Endothelial cell of umbilical vein (primary cell): ENCODE measurements around the gene CD27. TPM values are rescaled to one million over a fixed set of nuclear protein-coding genes. Genes with fewer than 3 reads are reported as not detected.

ENCODE experiments used
- BruUV-seq: library from RNA; stranded (reverse); fragments of 400-500 nt; replicated peaks from 2 replicates; lab custom pipeline; 2021; lab: Mats Ljungman, UMichigan
- CTCF ChIA-PET: fragments of 300-600, 350-600 bp; sonication (Branson Sonifier 250); formaldehyde crosslinking; loops from one replicate; lab custom pipeline; 2021; ENCODE audit warnings: antibody characterized with exemption, inconsistent platforms; lab: Charles Lee
- POLR2A ChIA-PET: fragments of 300-600, 350-600 bp; sonication (Branson Sonifier 250); formaldehyde crosslinking; loops from one replicate; lab custom pipeline; 2021; ENCODE audit warnings: antibody characterized with exemption, inconsistent platforms; lab: Charles Lee
- DNase-seq: peaks from one replicate; pipeline ENCODE4 v3.0.0-alpha.2; 2011; ENCODE audit warnings: low read depth, low spot score
- FAIRE-seq: peaks from 2 replicates; lab custom pipeline; 2011; peaks lifted over from hg19 to GRCh38; lab: Jason Lieb, UNC
- H2AFZ ChIP-seq: 2 replicates; pipeline ENCODE4 v1.6.0; 2012; ENCODE audit warnings: low read depth, low read length, control low read depth, inconsistent platforms
- H3K27ac ChIP-seq: 2 replicates; pipeline ENCODE4 v1.5.1; 2011; ENCODE audit warnings: low read depth, mild to moderate bottlenecking, control low read depth, low read length, moderate library complexity; ENCODE audit not compliant: insufficient read depth
- H3K27me3 ChIP-seq, 2 experiments: 2 replicates each; pipeline versions ENCODE4 v1.6.0 to v1.6.1; 2011; ENCODE audit warnings: low read length in 2 of 2, mixed read lengths in 1 of 2; ENCODE audit not compliant: control insufficient read depth in 2 of 2, insufficient read depth in 2 of 2
- H3K36me3 ChIP-seq, 2 experiments: 2 replicates in 1 of 2; 3 replicates in 1 of 2; pipeline ENCODE4 v1.5.1; 2011; ENCODE audit warnings: low read length in 2 of 2, mild to moderate bottlenecking in 1 of 2, moderate library complexity in 1 of 2; ENCODE audit not compliant: control insufficient read depth in 2 of 2, insufficient read depth in 2 of 2; ENCODE audit errors: extremely low read depth in 1 of 2
- H3K4me1 ChIP-seq: 3 replicates; pipeline ENCODE4 v1.5.1; 2011; ENCODE audit warnings: mild to moderate bottlenecking, low read length; ENCODE audit not compliant: control insufficient read depth, insufficient read depth; ENCODE audit errors: extremely low read depth
- H3K4me2 ChIP-seq: 2 replicates; pipeline ENCODE4 v1.6.1; 2011; ENCODE audit warnings: low read length, control low read depth, mixed read lengths; ENCODE audit not compliant: insufficient read depth
- H3K4me3 ChIP-seq, 3 experiments: fragments of 200-600 bp in 1 of 3; sonication (generic), shearing (Covaris generic) in 1 of 3; replicated peaks in 1 of 3; 2 replicates each; pipeline ENCODE4 v1.5.1; 2011 to 2016; ENCODE audit warnings: control low read depth in 3 of 3, low read length in 3 of 3, mild to moderate bottlenecking in 2 of 3, inconsistent platforms in 1 of 3, low read depth in 1 of 3, moderate library complexity in 1 of 3; ENCODE audit not compliant: insufficient read depth in 1 of 3
- H3K79me2 ChIP-seq: 2 replicates; pipeline ENCODE4 v1.6.0; 2012; ENCODE audit warnings: low read length, inconsistent platforms; ENCODE audit not compliant: control insufficient read depth, insufficient read depth
- H3K9ac ChIP-seq: replicated peaks from 2 replicates; pipeline ENCODE3; 2011; ENCODE audit warnings: low read length, control low read depth; ENCODE audit not compliant: insufficient read depth; ENCODE audit errors: extremely low read depth
- H3K9me1 ChIP-seq: replicated peaks from 3 replicates; pipeline ENCODE4 v1.6.0; 2011; ENCODE audit warnings: mild to moderate bottlenecking, low read length; ENCODE audit not compliant: control insufficient read depth, insufficient read depth; ENCODE audit errors: extremely low read depth
- H3K9me3 ChIP-seq: replicated peaks from 2 replicates; pipeline ENCODE4 v1.5.1; 2012; ENCODE audit warnings: low read length, inconsistent platforms; ENCODE audit not compliant: control insufficient read depth, insufficient read depth
- H4K20me1 ChIP-seq: replicated peaks from 2 replicates; pipeline ENCODE3; 2011; ENCODE audit warnings: mild to moderate bottlenecking, low read length; ENCODE audit not compliant: control insufficient read depth, insufficient read depth; ENCODE audit errors: extremely low read depth
- EZH2 ChIP-seq: IDR thresholded peaks from 2 replicates; pipeline ENCODE4 v1.6.1; 2012; ENCODE audit warnings: borderline replicate concordance, low read depth, mild to moderate bottlenecking, moderate library complexity, low read length, inconsistent platforms; ENCODE audit not compliant: severe bottlenecking
- FOS ChIP-seq: IDR thresholded peaks from 2 replicates; pipeline ENCODE4 v1.6.1; 2011; ENCODE audit warnings: mild to moderate bottlenecking, low read length, moderate library complexity, borderline replicate concordance; ENCODE audit not compliant: insufficient read depth
- GATA2 ChIP-seq: IDR thresholded peaks from 2 replicates; pipeline ENCODE4 v1.7.0; 2011; ENCODE audit warnings: low read depth, mild to moderate bottlenecking, moderate library complexity, mixed read lengths, low read length; ENCODE audit not compliant: insufficient read length, insufficient read depth
- JUN ChIP-seq: IDR thresholded peaks from 2 replicates; pipeline ENCODE4 v1.6.1; 2011; ENCODE audit warnings: borderline replicate concordance, low read depth; ENCODE audit not compliant: insufficient read length, insufficient read depth
- MAX ChIP-seq: IDR thresholded peaks from 2 replicates; pipeline ENCODE4 v1.6.1; 2011; ENCODE audit not compliant: insufficient read depth, insufficient read length
- MYC ChIP-seq: IDR thresholded peaks from one replicate; pipeline ENCODE4 v1.6.1; 2011; ENCODE audit warnings: mild to moderate bottlenecking, low read depth, low read length
- POLR2A ChIP-seq: IDR thresholded peaks from 2 replicates; pipeline ENCODE4 v1.6.1; 2012; ENCODE audit warnings: low read depth, mild to moderate bottlenecking, control low read depth, low read length
- POLR2AphosphoS5 ChIP-seq: IDR thresholded peaks from 2 replicates; pipeline ENCODE4 v1.6.1; 2012; ENCODE audit warnings: low read depth, mild to moderate bottlenecking, control low read depth, low read length, moderate library complexity; ENCODE audit not compliant: insufficient read depth
- dilution Hi-C: fragments of 300-500 bp; cut with MboI; formaldehyde crosslinking; loops from one replicate; pipeline ENCODE4 v1.15.0; 2019; ENCODE audit warnings: low sequenced_read_pairs; ENCODE audit not compliant: extremely low pct_ligation_motif_present
- intact Hi-C: fragments of 100-400 bp; cut with micrococcal nuclease; formaldehyde crosslinking; loops from one replicate; pipeline ENCODE4 v1.10.0; 2022
- polyA plus RNA-seq, 4 experiments: library from polyadenylated mRNA; depleted of rRNA in 3 of 4; stranded (reverse) in 3 of 4; unstranded in 1 of 4; fragments of >200 nt; gene quantifications; 2 replicates each; pipeline versions ENCODE4 v1.2.1 to v1.2.3, GENCODE V29; 2011 to 2012; ENCODE audit warnings: missing spikeins in 1 of 4
- total RNA-seq: library from RNA; stranded (reverse); gene quantifications from 2 replicates; pipeline ENCODE4 v1.2.3, GENCODE V29; 2021
- TF ChIP-seq, protein P1 (sequence below), 2 donors: IDR thresholded peaks; 1 replicate in 1 of 2; 2 replicates in 1 of 2; pipeline ENCODE4 v1.5.1; 2011; ENCODE audit warnings: low read length in 2 of 2, mild to moderate bottlenecking in 2 of 2, moderate library complexity in 2 of 2, control low read depth in 1 of 2, inconsistent platforms in 1 of 2, low read depth in 1 of 2; ENCODE audit not compliant: insufficient read depth in 1 of 2; ENCODE audit errors: extremely low read depth in 1 of 2

Gene CD27
- total and polyA plus RNA-seq, 2 donors (not counting 3 experiments of a cell fraction or from before 2014, with no cell fraction given): not detected

- H3K27me3 ChIP-seq: no peaks in the 10 kb centered on the region
- H3K36me3 ChIP-seq: no peaks in the 10 kb centered on the region
- peak overlapping the region; percentile 94 for H2AFZ ChIP-seq
- TF ChIP-seq GATA2 (no peak), FOS (peak; percentile 39), MAX (peak; percentile 30), EZH2 (no peak), JUN (peak; percentile 73), POLR2A (peak; percentile 44), MYC (no peak), POLR2AphosphoS5 (peak; percentile 54)
- TF ChIP-seq, protein P1, sequence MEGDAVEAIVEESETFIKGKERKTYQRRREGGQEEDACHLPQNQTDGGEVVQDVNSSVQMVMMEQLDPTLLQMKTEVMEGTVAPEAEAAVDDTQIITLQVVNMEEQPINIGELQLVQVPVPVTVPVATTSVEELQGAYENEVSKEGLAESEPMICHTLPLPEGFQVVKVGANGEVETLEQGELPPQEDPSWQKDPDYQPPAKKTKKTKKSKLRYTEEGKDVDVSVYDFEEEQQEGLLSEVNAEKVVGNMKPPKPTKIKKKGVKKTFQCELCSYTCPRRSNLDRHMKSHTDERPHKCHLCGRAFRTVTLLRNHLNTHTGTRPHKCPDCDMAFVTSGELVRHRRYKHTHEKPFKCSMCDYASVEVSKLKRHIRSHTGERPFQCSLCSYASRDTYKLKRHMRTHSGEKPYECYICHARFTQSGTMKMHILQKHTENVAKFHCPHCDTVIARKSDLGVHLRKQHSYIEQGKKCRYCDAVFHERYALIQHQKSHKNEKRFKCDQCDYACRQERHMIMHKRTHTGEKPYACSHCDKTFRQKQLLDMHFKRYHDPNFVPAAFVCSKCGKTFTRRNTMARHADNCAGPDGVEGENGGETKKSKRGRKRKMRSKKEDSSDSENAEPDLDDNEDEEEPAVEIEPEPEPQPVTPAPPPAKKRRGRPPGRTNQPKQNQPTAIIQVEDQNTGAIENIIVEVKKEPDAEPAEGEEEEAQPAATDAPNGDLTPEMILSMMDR (IDR thresholded peaks at IDR 0.05; ENCODE audit: extremely low read depth in 1 of 2, insufficient read depth in 1 of 2, low read depth in 1 of 2, low read length in 2 of 2): no peak
- FAIRE-seq (peak; percentile 98), DNase-seq (peak; percentile 97)
- H4K20me1 ChIP-seq: no peaks in the 10 kb centered on the region
- H3K9me1 ChIP-seq: no peaks in the 10 kb centered on the region
- H3K4me2 ChIP-seq: peak overlapping the region; percentile 72
- peak overlapping the region; percentile 96 for H3K27ac ChIP-seq
- no TSS peak for BruUV-seq
- peak overlapping the region in 1 of 3 experiments; percentile 4 for H3K4me3 ChIP-seq
- no peaks in the 10 kb centered on the region for H3K79me2 ChIP-seq
- POLR2A ChIA-PET: no interaction called here
- H3K9ac ChIP-seq: peak overlapping the region; percentile 79
- peaks cover 18% of the 10 kb centered on the region for H3K4me1 ChIP-seq
- dilution Hi-C loops: no loop called here
- CTCF ChIA-PET: no interaction called here
- intact Hi-C loops: loop anchor here (1.0 kb wide), 1 partner anchor 21 kb away; no protein-coding TSS in a partner anchor
- no peaks in the 10 kb centered on the region for H3K9me3 ChIP-seq
Measured at GRCh38 chr12:6430124-6430989, 14.4 kb upstream of the CD27 start.
